SK-N-MC (cell line): Measurements from ENCODE around the gene ECM1.

ENCODE experiments used
- EZH2 ChIP-seq: fragments of 200-600 bp; sonication (generic); IDR thresholded peaks from one replicate; pipeline ENCODE4 v1.6.1; 2017; ENCODE audit warnings: antibody characterized with exemption
- FOXP2 ChIP-seq: optimal IDR thresholded peaks from 2 replicates; pipeline ENCODE3; 2011; ENCODE audit warnings: mild to moderate bottlenecking, moderate library complexity; ENCODE audit not compliant: insufficient read depth; ENCODE audit errors: extremely low read length, control extremely low read depth
- POLR2AphosphoS5 ChIP-seq: IDR thresholded peaks from 2 replicates; pipeline ENCODE4 v1.6.1; 2012; ENCODE audit warnings: mild to moderate bottlenecking, low read depth, low read length, borderline replicate concordance

- TF ChIP-seq EZH2 (no peak), POLR2AphosphoS5 (no peak), FOXP2 (no peak)
These were observed 43.8 kb downstream of the ECM1 start for GRCh38 chr1:150551784-150552127.
